Heart right ventricle (tissue), 16 donors: ENCODE data around the gene BICDL2. TPM values are rescaled to one million over a fixed set of nuclear protein-coding genes. Genes with fewer than 3 reads are reported as not detected.
A peak's percentile ranks its signal among the peaks of the same experiment; 100 is the strongest.
"Not testable (repeated sequence)": the region's sequence is repeated elsewhere in the genome, so short reads cannot be mapped to it uniquely, and the experiment has no call there.

ENCODE experiments used
- ATAC-seq, 8 donors: fragments of 200-7000 bp; cut with Tn5 transposase; one replicate each; pipeline ENCODE4 v1.9.1; 2020; ENCODE audit warnings: mild to moderate bottlenecking in 8 of 8, moderate library complexity in 8 of 8, moderate number of reproducible peaks in 1 of 8
- DNase-seq, 2 donors: peaks; one replicate each; pipeline ENCODE4 v3.0.0-alpha.2; 2020
- H3K27ac ChIP-seq, 10 donors: fragments of 200-600 bp; sonication (generic) in 2 of 10; one replicate each; pipeline versions ENCODE4 v1.5.0 to v1.8.0; 2020 to 2022; ENCODE audit warnings: mild to moderate bottlenecking in 3 of 10
- H3K27me3 ChIP-seq, 7 donors: fragments of 200-600 bp; one replicate each; pipeline ENCODE4 v1.8.0; 2021 to 2022; ENCODE audit warnings: mild to moderate bottlenecking in 2 of 7
- H3K36me3 ChIP-seq, 9 donors: fragments of 200-600 bp; sonication (generic) in 1 of 9; one replicate each; pipeline versions ENCODE4 v1.5.0 to v1.8.0; 2020 to 2022; ENCODE audit warnings: mild to moderate bottlenecking in 2 of 9
- H3K4me1 ChIP-seq, 9 donors: fragments of 200-600 bp; sonication (generic) in 1 of 9; one replicate each; pipeline versions ENCODE4 v1.5.0 to v1.8.0; 2020 to 2022; ENCODE audit warnings: mild to moderate bottlenecking in 4 of 9
- H3K4me3 ChIP-seq, 10 donors: fragments of 200-600 bp; sonication (generic) in 2 of 10; one replicate each; pipeline versions ENCODE4 v1.5.0 to v1.8.0; 2020 to 2022; ENCODE audit warnings: mild to moderate bottlenecking in 7 of 10, moderate library complexity in 2 of 10
- H3K9me3 ChIP-seq, 11 donors: fragments of 200-600 bp in 10 of 11; sonication (generic) in 2 of 11; one replicate each; pipeline versions ENCODE4 v1.5.0 to v1.8.0; 2013 to 2022; ENCODE audit warnings: mild to moderate bottlenecking in 2 of 11, control low read depth in 1 of 11, moderate library complexity in 1 of 11
- WGBS, 2 donors: extraction: QIAGEN DNeasy Blood & Tissue Kit; methylation state at CpG; one replicate each; pipeline ENCODE4 v1.1.7; 2013; ENCODE audit warnings: inconsistent platforms in 1 of 2; 5-methylcytosine and 5-hydroxymethylcytosine counted together
- intact Hi-C, 10 donors: fragments of 100-400 bp; cut with DNase I; formaldehyde crosslinking; loops; one replicate each; pipeline versions ENCODE4 v1.11.1 to v1.14.2; 2022
- polyA plus RNA-seq, 2 donors: library from polyadenylated mRNA; stranded (reverse); fragments of 200-250 nt; gene quantifications; one replicate each; pipeline ENCODE4 v1.2.3, GENCODE V29; 2013
- total RNA-seq, 10 donors: library from RNA; stranded (reverse); fragmentation: NEBNext Ultra II Directional in 3 of 10; extraction: Animal tissue kit (Norgen Biotek cat#: 25700) in 3 of 10; gene quantifications; one replicate each; pipeline versions ENCODE4 v1.2.1 to v1.2.4, GENCODE V29; 2021 to 2023
- TF ChIP-seq, protein P1 (sequence below), 9 donors: fragments of 200-600 bp; sonication (generic) in 2 of 9; IDR thresholded peaks; one replicate each; pipeline versions ENCODE4 v1.5.0 to v1.8.0; 2021 to 2022; ENCODE audit warnings: antibody characterized with exemption in 9 of 9, mild to moderate bottlenecking in 5 of 9, moderate library complexity in 1 of 9
- donor health status: Arrhythmogenic right ventricular cardiomyopathy.
- donor health status: ischemic (EF 13 %, LVEDD 7.1; RV severe dilation, severe dysfunction).
- donor health status: healthy with polysubstance abuse.
- donor health status: DM: no; HTN: yes; CAD: no.
- donor health status: DM: no; HTN: no; CAD: no.
- donor health status: ischemic (EF 25% LVEDD 6.9; RV normal size, moderate dysfunction).
- donor health status: ischemic (EF 25% LVEDD 5.7; RV mildly dilated, moderate dysfunction).
- donor health status: healthy.
- donor health status: DM: yes; HTN: yes; CAD: no.
- donor health status: Ischemic cardiomyopathy.
- donor health status: ischemic (EF 35%, LVEDD 5.7; RV mildly dilated, moderate dysfunction).
- donor health status: nonischemic (EF 11% LVEDD 7.7; RV severe dilation, severe dysfunction).
- donor health status: DM: yes; HTN: yes; CAD: no.
- donor health status: PGD.
- donor health status: ischemic (EF 29% LVEDD 5.4; RV normal size, mild dysfunction).
- donor health status: nonischemic (EF 23%, LVEDD 6.1; RV moderate dilation, normal function).

BICDL2 gene
- total and polyA plus RNA-seq, 12 donors: 0.04 TPM; not detected in 11

- Histone ChIP-seq H3K9me3 (no peaks in the 10 kb centered on the region), H3K4me3 (no peak overlapping the region), H3K27me3 (peaks cover 0 to 8% (median 1%) of the 10 kb centered on the region in 7 donors), H3K27ac (peak overlapping the region in 1 of 10 donors; percentile 76), H3K4me1 (peaks cover 7 to 47% (median 17%) of the 10 kb centered on the region in 9 donors), H3K36me3 (peaks cover 0 to 15% (median 0%) of the 10 kb centered on the region in 9 donors)
- 75 to 81% methylated on average over 17 of the region's 17 CpGs for WGBS, 2 donors
- ATAC-seq: no peak
- TF ChIP-seq, protein P1, sequence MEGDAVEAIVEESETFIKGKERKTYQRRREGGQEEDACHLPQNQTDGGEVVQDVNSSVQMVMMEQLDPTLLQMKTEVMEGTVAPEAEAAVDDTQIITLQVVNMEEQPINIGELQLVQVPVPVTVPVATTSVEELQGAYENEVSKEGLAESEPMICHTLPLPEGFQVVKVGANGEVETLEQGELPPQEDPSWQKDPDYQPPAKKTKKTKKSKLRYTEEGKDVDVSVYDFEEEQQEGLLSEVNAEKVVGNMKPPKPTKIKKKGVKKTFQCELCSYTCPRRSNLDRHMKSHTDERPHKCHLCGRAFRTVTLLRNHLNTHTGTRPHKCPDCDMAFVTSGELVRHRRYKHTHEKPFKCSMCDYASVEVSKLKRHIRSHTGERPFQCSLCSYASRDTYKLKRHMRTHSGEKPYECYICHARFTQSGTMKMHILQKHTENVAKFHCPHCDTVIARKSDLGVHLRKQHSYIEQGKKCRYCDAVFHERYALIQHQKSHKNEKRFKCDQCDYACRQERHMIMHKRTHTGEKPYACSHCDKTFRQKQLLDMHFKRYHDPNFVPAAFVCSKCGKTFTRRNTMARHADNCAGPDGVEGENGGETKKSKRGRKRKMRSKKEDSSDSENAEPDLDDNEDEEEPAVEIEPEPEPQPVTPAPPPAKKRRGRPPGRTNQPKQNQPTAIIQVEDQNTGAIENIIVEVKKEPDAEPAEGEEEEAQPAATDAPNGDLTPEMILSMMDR (IDR thresholded peaks at IDR 0.05): no peak
- intact Hi-C loops: loop anchor here in 5 of 10 donors (5.0 to 10.0 kb wide), 6 partner anchors 42 to 112 kb away; partner anchors contain the start of genes ZNF205 (in 2 of the 5) and ZSCAN10 (in 1 of the 5)
- no peak for DNase-seq
Observed at GRCh38 chr16:3054965-3055733, 18.4 kb upstream of the BICDL2 start.

GRCh38 chr16:3053330-3053710 is 16.6 kb upstream of the BICDL2 start:
- 90 to 91% methylated on average over 12 of the region's 13 CpGs for WGBS, 2 donors
- H3K36me3 ChIP-seq: peaks cover 0 to 15% (median 0%) of the 10 kb centered on the region in 9 donors
- H3K9me3 ChIP-seq, H3K4me3 ChIP-seq, DNase-seq, ATAC-seq: not testable (repeated sequence)
- H3K4me1 ChIP-seq: peaks cover 2 to 33% (median 7%) of the 10 kb centered on the region in 9 donors
- peak overlapping the region in 1 of 10 donors; percentile 65 for H3K27ac ChIP-seq
- H3K27me3 ChIP-seq: peaks cover 0 to 26% (median 15%) of the 10 kb centered on the region in 7 donors
- intact Hi-C loops: loop anchor here in 3 of 10 donors (10.0 kb wide), 2 partner anchors 61 to 111 kb away; partner anchors contain the start of gene ZNF205 (in 1 of the 3)

DNA sequence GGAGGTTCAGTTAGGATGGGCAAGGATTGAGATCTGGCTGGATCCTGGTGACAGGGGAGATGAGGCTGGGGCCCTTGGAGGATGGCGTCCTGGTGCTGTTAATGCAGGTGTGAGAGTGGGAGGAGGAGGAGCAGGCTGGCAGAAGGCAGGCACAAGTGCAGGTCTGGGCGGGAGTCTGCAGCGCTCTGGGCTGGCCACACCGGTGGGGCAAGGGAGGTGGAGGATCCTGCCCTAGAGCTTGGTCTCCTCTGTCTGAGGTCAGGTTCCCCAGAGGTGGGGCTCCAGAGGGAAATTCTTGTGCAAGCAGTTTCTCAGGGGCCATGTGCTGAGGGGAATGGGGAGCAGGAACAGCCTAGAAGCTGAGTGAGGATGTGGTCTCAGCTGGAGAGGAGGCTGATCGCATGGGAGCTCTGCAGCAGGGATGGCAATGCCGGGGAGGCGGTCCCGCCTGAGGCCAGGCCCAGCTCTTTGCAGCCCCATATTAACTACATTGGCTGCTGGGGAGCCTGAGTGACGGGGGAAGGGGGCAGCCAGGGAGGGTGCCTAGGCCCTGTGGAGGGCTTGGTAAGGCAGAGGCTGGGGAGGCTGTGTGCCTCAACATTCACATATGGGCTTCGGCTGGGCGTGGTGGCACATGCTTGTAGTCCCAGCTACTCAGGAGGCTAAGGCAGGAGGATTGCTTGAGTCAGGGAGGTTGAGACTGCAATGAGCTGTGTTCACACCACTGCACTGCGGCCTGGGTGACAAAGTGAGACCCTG is 16.0 kb upstream of the BICDL2 start:
- H3K4me3 ChIP-seq, H3K9me3 ChIP-seq, DNase-seq: not testable (repeated sequence)
- peak in 1 of 8 donors; percentile 8 for ATAC-seq
- 82 to 84% methylated on average over 10 to 11 of the region's 12 CpGs for WGBS, 2 donors
- peaks cover 0 to 28% (median under 1%) of the 10 kb centered on the region in 9 donors for H3K4me1 ChIP-seq
- H3K36me3 ChIP-seq: peaks cover 0 to 14% (median 0%) of the 10 kb centered on the region in 9 donors
- H3K27ac ChIP-seq: peak overlapping the region in 1 of 10 donors; percentile 65
- H3K27me3 ChIP-seq: peaks cover 0 to 32% (median 20%) of the 10 kb centered on the region in 7 donors
- intact Hi-C loops: loop anchor here in 3 of 10 donors (10.0 kb wide), 2 partner anchors 62 to 112 kb away; partner anchors contain the start of gene ZNF205 (in 1 of the 3)

GRCh38 chr16:3051494-3051893 is 14.8 kb upstream of the BICDL2 start:
- H3K36me3 ChIP-seq: peaks cover 0 to 2% (median 0%) of the 10 kb centered on the region in 9 donors
- H3K4me3 ChIP-seq: peak overlapping the region in 1 of 10 donors; percentile 7
- H3K9me3 ChIP-seq: no peaks in the 10 kb centered on the region
- TF ChIP-seq, protein P1 (IDR thresholded peaks at IDR 0.05): no peak
- WGBS, 2 donors: 83 to 91% methylated on average over 9 of the region's 9 CpGs
- peaks cover 6 to 44% (median 31%) of the 10 kb centered on the region in 7 donors for H3K27me3 ChIP-seq
- DNase-seq (no peak), ATAC-seq (no peak)
- intact Hi-C loops: loop anchor here in 3 of 10 donors (10.0 kb wide), 2 partner anchors 63 to 113 kb away; partner anchors contain the start of gene ZNF205 (in 1 of the 3)
- peak overlapping the region in 1 of 10 donors; percentile 65 for H3K27ac ChIP-seq
- peaks cover 2 to 22% (median 5%) of the 10 kb centered on the region in 9 donors for H3K4me1 ChIP-seq

GRCh38 chr16:3051009-3051408 is 14.3 kb upstream of the BICDL2 start:
- DNase-seq: no peak
- TF ChIP-seq, protein P1 (IDR thresholded peaks at IDR 0.05): no peak
- 30 to 46% methylated on average over 4 of the region's 4 CpGs for WGBS, 2 donors
- ATAC-seq: no peak
- intact Hi-C loops: loop anchor here in 3 of 10 donors (10.0 kb wide), 2 partner anchors 64 to 114 kb away; partner anchors contain the start of gene ZNF205 (in 1 of the 3)
- H3K36me3 ChIP-seq: no peaks in the 10 kb centered on the region
- peak overlapping the region in 1 of 10 donors; percentile 70 for H3K27ac ChIP-seq
- peak overlapping the region in 1 of 10 donors; percentile 65 for H3K4me3 ChIP-seq
- H3K27me3 ChIP-seq: peaks cover 6 to 49% (median 35%) of the 10 kb centered on the region in 7 donors
- no peaks in the 10 kb centered on the region for H3K9me3 ChIP-seq
- H3K4me1 ChIP-seq: peaks cover 4 to 22% (median 9%) of the 10 kb centered on the region in 9 donors
